HK-2 (cell line): ENCODE data around the gene RPL29.

Source experiments
- DNase-seq: peaks from one replicate; pipeline ENCODE4 v3.0.0-alpha.2; 2018; ENCODE audit not compliant: unreplicated experiment

The RPL29 gene

GRCh38 chr3:51947215-51947900 lies 48.3 kb downstream of the RPL29 start:
- DNase-seq: no peak

- no peak for DNase-seq
These were observed 48.9 kb downstream of the RPL29 start for GRCh38 chr3:51946796-51947195.

DNA sequence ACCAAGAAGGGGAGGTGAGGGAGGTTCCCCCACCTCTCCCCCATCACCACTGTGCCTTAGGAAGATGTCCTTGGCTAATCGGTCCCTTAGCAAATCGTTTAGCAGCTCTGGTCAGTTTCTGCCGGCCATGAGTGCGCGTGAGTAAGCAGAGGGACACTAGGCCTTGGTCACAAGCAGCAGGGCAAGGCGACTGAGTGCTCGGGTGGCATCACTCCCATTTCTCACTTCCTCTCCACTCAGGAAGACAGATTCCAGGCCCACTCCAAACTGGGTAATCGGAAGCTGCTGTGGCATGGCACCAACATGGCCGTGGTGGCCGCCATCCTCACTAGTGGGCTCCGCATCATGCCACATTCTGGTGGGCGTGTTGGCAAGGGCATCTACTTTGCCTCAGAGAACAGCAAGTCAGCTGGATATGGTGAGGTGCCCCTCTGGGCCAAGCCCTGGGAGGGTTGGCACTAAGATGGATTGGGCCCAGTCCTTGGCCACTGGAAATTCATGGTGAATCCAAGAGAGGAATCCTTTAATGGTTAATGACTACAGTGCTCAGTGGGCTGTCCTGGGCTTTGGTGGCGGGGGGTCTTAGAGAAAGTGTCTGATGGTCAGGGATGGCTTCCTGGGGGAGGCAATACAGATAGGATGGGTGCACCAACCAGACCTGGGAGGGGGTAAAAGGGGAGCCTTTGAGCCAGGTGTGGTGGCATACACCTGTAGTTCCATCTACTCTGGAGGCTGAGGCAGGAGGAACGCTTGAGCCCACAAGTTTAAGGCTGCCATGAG lies 49.6 kb downstream of the RPL29 start:
- DNase-seq: no peak

DNA sequence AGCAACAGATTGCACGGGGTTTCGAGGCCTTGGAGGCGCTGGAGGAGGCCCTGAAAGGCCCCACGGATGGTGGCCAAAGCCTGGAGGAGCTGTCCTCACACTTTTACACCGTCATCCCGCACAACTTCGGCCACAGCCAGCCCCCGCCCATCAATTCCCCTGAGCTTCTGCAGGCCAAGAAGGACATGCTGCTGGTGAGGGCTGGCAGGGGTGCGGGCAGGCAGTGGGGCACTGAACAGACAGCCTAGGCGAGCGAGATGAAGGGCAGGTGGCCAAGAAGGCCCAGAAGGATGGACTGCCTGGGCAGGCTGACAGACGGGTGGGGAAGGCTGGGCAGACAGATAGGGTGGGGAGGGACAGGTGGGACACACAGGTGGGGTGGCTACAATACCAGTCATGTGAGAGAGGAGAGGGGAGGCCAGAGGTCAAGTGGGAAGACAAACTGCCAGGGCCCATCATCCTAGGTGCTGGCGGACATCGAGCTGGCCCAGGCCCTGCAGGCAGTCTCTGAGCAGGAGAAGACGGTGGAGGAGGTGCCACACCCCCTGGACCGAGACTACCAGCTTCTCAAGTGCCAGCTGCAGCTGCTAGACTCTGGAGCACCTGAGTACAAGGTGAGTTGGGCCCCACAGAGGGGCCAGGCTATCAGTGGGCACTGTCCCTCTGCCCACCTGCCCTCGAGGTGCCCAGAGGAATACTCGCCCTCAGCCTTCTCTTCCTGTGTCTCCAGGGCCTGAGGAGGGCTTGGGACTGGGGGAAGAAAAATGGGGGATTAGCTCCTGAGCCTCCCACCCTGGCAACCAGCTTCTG lies 50.5 kb downstream of the RPL29 start:
- no peak for DNase-seq

DNA sequence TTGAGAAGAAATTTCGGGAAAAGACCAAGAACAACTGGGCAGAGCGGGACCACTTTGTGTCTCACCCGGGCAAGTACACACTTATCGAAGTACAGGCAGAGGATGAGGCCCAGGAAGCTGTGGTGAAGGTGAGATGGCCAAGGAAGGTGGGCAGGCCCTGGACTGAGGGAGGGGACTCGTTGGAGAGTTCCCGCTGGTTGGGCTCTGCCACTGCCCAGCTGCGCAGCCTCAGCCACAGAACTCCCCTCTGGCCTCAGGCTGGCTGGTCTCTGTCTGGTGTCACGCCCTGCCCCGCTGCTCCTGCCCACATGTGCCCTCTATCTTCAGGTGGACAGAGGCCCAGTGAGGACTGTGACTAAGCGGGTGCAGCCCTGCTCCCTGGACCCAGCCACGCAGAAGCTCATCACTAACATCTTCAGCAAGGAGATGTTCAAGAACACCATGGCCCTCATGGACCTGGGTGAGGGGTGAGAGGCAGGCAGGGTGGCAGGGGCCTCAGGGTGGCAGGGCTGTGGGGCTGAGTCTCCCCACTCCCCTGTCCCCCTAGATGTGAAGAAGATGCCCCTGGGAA lies 51.2 kb downstream of the RPL29 start:
- no peak for DNase-seq
